GM12878 (cell line): ENCODE results near the gene ENO2.
A peak's percentile ranks its signal among the peaks of the same experiment; 100 is the strongest.

Experiments used
- BHLHE40 ChIP-seq, 2 experiments: fragments of 450-650 bp in 1 of 2; IDR thresholded peaks; 2 replicates each; pipeline ENCODE4 v1.6.1; 2011 to 2017; ENCODE audit warnings: low read depth in 2 of 2, borderline replicate concordance in 1 of 2, improper control_type of control experiment in 1 of 2, low read length in 1 of 2, mild to moderate bottlenecking in 1 of 2
- EZH2 ChIP-seq: IDR thresholded peaks from 2 replicates; pipeline ENCODE4 v1.6.1; 2012; ENCODE audit warnings: low read depth, mild to moderate bottlenecking, control low read depth, inconsistent platforms, low read length, borderline replicate concordance; ENCODE audit not compliant: control insufficient read depth
- KDM1A ChIP-seq: fragments of 200-600 bp; sonication (generic); IDR thresholded peaks from 2 replicates; pipeline ENCODE4 v1.6.1; 2016; ENCODE audit warnings: borderline replicate concordance
- NBN ChIP-seq: fragments of 450-650 bp; IDR thresholded peaks from 2 replicates; pipeline ENCODE4 v1.6.1; 2016
- RCOR1 ChIP-seq: conservative IDR thresholded peaks from 2 replicates; pipeline ENCODE4 v1.6.1; 2012; ENCODE audit warnings: low read depth, low read length, improper control_type of control experiment
- RUNX3 ChIP-seq: IDR thresholded peaks from 2 replicates; pipeline ENCODE4 v1.6.1; 2012; ENCODE audit warnings: low read length, inconsistent platforms
- TAF1 ChIP-seq: IDR thresholded peaks from 2 replicates; pipeline ENCODE4 v1.6.1; 2011; ENCODE audit warnings: mild to moderate bottlenecking, low read depth, low read length, borderline replicate concordance
- ZNF207 ChIP-seq: fragments of 450-650 bp; IDR thresholded peaks from 2 replicates; pipeline ENCODE4 v1.6.1; 2014; ENCODE audit warnings: antibody characterized with exemption, mild to moderate bottlenecking, borderline replicate concordance
- TF ChIP-seq, protein P1 (sequence below): fragments of 450-650 bp; formaldehyde crosslinking; IDR thresholded peaks from 2 replicates; pipeline ENCODE4 v1.4.0; 2022; ENCODE audit warnings: mild to moderate bottlenecking, moderate library complexity
- TF ChIP-seq, protein P2 (sequence below): IDR thresholded peaks from 2 replicates; pipeline ENCODE4 v1.6.1; 2011; ENCODE audit warnings: low read depth, low read length, improper control_type of control experiment, borderline replicate concordance
- TF ChIP-seq, protein P3 (sequence below), 3 experiments: IDR thresholded peaks in 2 of 3; conservative IDR thresholded peaks in 1 of 3; 2 replicates each; pipeline ENCODE4 v1.5.1; 2011; ENCODE audit warnings: low read depth in 3 of 3, low read length in 3 of 3, mild to moderate bottlenecking in 3 of 3, control low read depth in 2 of 3, moderate library complexity in 2 of 3, inconsistent platforms in 1 of 3, mixed read lengths in 1 of 3; ENCODE audit not compliant: control insufficient read depth in 2 of 3, insufficient read depth in 1 of 3; ENCODE audit errors: extremely low read depth in 1 of 3
- TF ChIP-seq, protein P4 (sequence below): fragments of 450-650 bp; IDR thresholded peaks from 2 replicates; pipeline ENCODE4 v1.6.1; 2016; ENCODE audit warnings: mild to moderate bottlenecking

DNA sequence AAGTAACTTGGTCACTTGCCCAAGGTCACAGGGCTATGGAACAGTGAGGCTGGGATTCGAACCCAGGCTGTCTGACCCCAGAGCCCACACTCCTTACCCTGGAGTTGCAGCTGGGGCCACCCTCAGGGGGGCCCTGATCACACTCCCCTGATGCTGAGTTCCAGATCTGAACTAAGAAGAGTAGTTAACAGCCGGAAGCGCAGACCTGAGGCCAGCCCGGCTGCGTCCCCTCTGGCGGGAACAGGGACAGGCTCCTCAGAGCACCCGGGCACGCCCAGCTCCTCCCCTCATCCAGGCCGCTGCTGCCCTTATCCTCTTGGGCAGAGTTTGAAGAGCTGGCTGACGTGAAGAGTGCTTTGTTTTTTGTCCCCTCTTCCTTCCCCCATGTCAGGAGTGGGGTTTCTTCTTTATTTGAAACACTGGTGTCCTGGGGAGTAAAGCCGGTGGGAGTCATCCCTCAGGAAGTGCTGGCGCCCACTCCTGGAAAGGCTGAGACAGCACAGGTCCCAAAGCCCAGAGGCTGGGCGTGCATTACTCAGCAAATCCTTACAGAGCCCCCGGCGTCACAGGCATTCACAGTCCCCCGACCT is 47.4 kb downstream of the ENO2 start:
- TF ChIP-seq, protein P1, sequence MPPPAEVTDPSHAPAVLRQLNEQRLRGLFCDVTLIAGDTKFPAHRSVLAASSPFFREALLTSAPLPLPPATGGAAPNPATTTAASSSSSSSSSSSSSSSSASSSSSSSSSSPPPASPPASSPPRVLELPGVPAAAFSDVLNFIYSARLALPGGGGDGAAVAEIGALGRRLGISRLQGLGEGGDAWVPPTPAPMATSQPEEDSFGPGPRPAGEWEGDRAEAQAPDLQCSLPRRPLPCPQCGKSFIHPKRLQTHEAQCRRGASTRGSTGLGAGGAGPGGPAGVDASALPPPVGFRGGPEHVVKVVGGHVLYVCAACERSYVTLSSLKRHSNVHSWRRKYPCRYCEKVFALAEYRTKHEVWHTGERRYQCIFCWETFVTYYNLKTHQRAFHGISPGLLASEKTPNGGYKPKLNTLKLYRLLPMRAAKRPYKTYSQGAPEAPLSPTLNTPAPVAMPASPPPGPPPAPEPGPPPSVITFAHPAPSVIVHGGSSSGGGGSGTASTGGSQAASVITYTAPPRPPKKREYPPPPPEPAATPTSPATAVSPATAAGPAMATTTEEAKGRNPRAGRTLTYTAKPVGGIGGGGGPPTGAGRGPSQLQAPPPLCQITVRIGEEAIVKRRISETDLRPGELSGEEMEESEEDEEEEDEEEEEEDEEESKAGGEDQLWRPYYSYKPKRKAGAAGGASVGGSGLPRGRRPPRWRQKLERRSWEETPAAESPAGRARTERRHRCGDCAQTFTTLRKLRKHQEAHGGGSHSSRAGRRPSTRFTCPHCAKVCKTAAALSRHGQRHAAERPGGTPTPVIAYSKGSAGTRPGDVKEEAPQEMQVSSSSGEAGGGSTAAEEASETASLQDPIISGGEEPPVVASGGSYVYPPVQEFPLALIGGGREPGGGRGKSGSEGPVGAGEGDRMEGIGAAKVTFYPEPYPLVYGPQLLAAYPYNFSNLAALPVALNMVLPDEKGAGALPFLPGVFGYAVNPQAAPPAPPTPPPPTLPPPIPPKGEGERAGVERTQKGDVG = no peak
- TF ChIP-seq, protein P2, sequence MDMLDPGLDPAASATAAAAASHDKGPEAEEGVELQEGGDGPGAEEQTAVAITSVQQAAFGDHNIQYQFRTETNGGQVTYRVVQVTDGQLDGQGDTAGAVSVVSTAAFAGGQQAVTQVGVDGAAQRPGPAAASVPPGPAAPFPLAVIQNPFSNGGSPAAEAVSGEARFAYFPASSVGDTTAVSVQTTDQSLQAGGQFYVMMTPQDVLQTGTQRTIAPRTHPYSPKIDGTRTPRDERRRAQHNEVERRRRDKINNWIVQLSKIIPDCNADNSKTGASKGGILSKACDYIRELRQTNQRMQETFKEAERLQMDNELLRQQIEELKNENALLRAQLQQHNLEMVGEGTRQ = no peak
- TF ChIP-seq KDM1A (no peak), TAF1 (no peak), BHLHE40 (IDR thresholded peaks at IDR 0.05; ENCODE audit: borderline replicate concordance in 1 of 2, low read depth in 2 of 2, low read length in 1 of 2) (no peak), EZH2 (no peak), NBN (0 out of 2 replicates have a peak, but pooled peaks have one; percentile 44), RUNX3 (no peak), RCOR1 (no peak), ZNF207 (no peak)
- TF ChIP-seq, protein P3, sequence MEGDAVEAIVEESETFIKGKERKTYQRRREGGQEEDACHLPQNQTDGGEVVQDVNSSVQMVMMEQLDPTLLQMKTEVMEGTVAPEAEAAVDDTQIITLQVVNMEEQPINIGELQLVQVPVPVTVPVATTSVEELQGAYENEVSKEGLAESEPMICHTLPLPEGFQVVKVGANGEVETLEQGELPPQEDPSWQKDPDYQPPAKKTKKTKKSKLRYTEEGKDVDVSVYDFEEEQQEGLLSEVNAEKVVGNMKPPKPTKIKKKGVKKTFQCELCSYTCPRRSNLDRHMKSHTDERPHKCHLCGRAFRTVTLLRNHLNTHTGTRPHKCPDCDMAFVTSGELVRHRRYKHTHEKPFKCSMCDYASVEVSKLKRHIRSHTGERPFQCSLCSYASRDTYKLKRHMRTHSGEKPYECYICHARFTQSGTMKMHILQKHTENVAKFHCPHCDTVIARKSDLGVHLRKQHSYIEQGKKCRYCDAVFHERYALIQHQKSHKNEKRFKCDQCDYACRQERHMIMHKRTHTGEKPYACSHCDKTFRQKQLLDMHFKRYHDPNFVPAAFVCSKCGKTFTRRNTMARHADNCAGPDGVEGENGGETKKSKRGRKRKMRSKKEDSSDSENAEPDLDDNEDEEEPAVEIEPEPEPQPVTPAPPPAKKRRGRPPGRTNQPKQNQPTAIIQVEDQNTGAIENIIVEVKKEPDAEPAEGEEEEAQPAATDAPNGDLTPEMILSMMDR (IDR thresholded peaks at IDR 0.05 in 2 of 3, conservative IDR thresholded peaks at IDR 0.05 in 1 of 3; ENCODE audit: control insufficient read depth in 2 of 3, extremely low read depth in 1 of 3, insufficient read depth in 1 of 3, low read depth in 3 of 3, low read length in 3 of 3) = peak; percentile 47 to 59 (median 48)
- TF ChIP-seq, protein P4, sequence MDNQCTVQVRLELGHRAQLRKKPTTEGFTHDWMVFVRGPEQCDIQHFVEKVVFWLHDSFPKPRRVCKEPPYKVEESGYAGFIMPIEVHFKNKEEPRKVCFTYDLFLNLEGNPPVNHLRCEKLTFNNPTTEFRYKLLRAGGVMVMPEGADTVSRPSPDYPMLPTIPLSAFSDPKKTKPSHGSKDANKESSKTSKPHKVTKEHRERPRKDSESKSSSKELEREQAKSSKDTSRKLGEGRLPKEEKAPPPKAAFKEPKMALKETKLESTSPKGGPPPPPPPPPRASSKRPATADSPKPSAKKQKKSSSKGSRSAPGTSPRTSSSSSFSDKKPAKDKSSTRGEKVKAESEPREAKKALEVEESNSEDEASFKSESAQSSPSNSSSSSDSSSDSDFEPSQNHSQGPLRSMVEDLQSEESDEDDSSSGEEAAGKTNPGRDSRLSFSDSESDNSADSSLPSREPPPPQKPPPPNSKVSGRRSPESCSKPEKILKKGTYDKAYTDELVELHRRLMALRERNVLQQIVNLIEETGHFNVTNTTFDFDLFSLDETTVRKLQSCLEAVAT = no peak; the same call in 1 of the 2 replicates
